ENCODE measurements around the gene SF3B1.
"Not testable (repeated sequence)": the region's sequence is repeated elsewhere in the genome, so short reads cannot be mapped to it uniquely, and the experiment has no call there.

Gene SF3B1

GRCh38 chr2:197435598-197436420 is 981 bp upstream of the SF3B1 start:
- DNase-seq: no peak

- DNase-seq: no peak
Observed at GRCh38 chr2:197433780-197434438, 919 bp downstream of the SF3B1 start.

GRCh38 chr2:197432527-197432926 is 2.3 kb downstream of the SF3B1 start:
- not testable (repeated sequence) for DNase-seq

GRCh38 chr2:197431858-197432257 is 3.0 kb downstream of the SF3B1 start:
- DNase-seq: no peak

GRCh38 chr2:197427986-197428385 is 6.8 kb downstream of the SF3B1 start:
- DNase-seq: no peak

GRCh38 chr2:197426723-197427603 is 7.9 kb downstream of the SF3B1 start:
- no peak for DNase-seq

- DNase-seq: no peak
Observed at GRCh38 chr2:197425550-197425949, 9.3 kb downstream of the SF3B1 start.

- DNase-seq: no peak
Observed at GRCh38 chr2:197423307-197423706, 11.5 kb downstream of the SF3B1 start.

GRCh38 chr2:197419438-197419837 is 15.4 kb downstream of the SF3B1 start:
- DNase-seq: no peak

GRCh38 chr2:197416268-197416667 is 18.6 kb downstream of the SF3B1 start:
- DNase-seq: no peak

- DNase-seq: no peak
Observed at GRCh38 chr2:197414515-197414914, 20.3 kb downstream of the SF3B1 start.

GRCh38 chr2:197414039-197414438 is 20.8 kb downstream of the SF3B1 start:
- DNase-seq: no peak

GRCh38 chr2:197405582-197405981 is 29.2 kb downstream of the SF3B1 start:
- DNase-seq: no peak

GRCh38 chr2:197399887-197400540 is 34.8 kb downstream of the SF3B1 start:
- no peak for DNase-seq

- peak; percentile 25 for DNase-seq
Observed at GRCh38 chr2:197398913-197399312, 35.9 kb downstream of the SF3B1 start.

- no peak for DNase-seq
Observed at GRCh38 chr2:197391220-197391717, 43.6 kb downstream of the SF3B1 start.

GRCh38 chr2:197388866-197389587 is 45.8 kb downstream of the SF3B1 start:
- no peak for DNase-seq

- no peak for DNase-seq
Observed at GRCh38 chr2:197387179-197387578, 47.6 kb downstream of the SF3B1 start.

GRCh38 chr2:197386242-197386641 is 48.6 kb downstream of the SF3B1 start:
- DNase-seq: no peak

- DNase-seq: no peak
Observed at GRCh38 chr2:197383825-197384224, 51.0 kb downstream of the SF3B1 start.

- DNase-seq: no peak
Observed at GRCh38 chr2:197381641-197382040, 53.2 kb downstream of the SF3B1 start.

GRCh38 chr2:197379918-197380309 is 54.9 kb downstream of the SF3B1 start:
- DNase-seq: not testable (repeated sequence)

Measured in NCI-H1048 (cell line).